HepG2 (cell line): Measurements from ENCODE around the gene HDLBP. TPM values are rescaled to one million over a fixed set of nuclear protein-coding genes. Genes with fewer than 3 reads are reported as not detected.

Experiments
- ATAC-seq: fragments of 200-7000 bp; cut with Tn5 transposase; 3 replicates; pipeline ENCODE4 v1.9.1; 2020; ENCODE audit warnings: mild to moderate bottlenecking, moderate library complexity
- BruUV-seq: library from RNA; stranded (reverse); fragments of 400-500 nt; replicated peaks from 2 replicates; lab custom pipeline; 2021; lab: Mats Ljungman, UMichigan
- CTCF ChIA-PET: fragments of 300-600 bp; formaldehyde crosslinking; extraction: SDS; loops from one replicate; lab custom pipeline; 2021; ENCODE audit warnings: low total read pairs, inconsistent platforms, low intra/inter-chr PET ratio; lab: Yijun Ruan, JAX
- POLR2A ChIA-PET: fragments of 350-600 bp; sonication (Branson Sonifier 250); formaldehyde crosslinking; loops from one replicate; lab custom pipeline; 2020; ENCODE audit warnings: antibody characterized with exemption, inconsistent platforms; lab: Yijun Ruan, JAX
- DNase-seq: peaks from one replicate; pipeline ENCODE4 v3.0.0-alpha.2; 2015; ENCODE audit warnings: low spot score
- FAIRE-seq: peaks from 3 replicates; lab custom pipeline; 2011; peaks lifted over from hg19 to GRCh38; lab: Jason Lieb, UNC
- H2AFZ ChIP-seq: one replicate; pipeline ENCODE4 v1.6.1; 2011; ENCODE audit warnings: low read length, inconsistent platforms
- H3K27ac ChIP-seq: fragments of 300-600 bp; 3 replicates; pipeline ENCODE4 v1.8.0; 2011; ENCODE audit warnings: mixed run types, mild to moderate bottlenecking, mixed read lengths, low read length, inconsistent platforms; ENCODE audit not compliant: insufficient read depth; ENCODE audit errors: extremely low read length
- H3K27me3 ChIP-seq, 2 experiments: fragments of 200-600 bp in 1 of 2; 2 replicates in 1 of 2; 3 replicates in 1 of 2; pipeline versions ENCODE4 v1.6.0 to v1.8.0; 2011; ENCODE audit warnings: low read length in 2 of 2, mild to moderate bottlenecking in 2 of 2, moderate library complexity in 2 of 2, inconsistent platforms in 1 of 2; ENCODE audit not compliant: insufficient read depth in 2 of 2, control insufficient read depth in 1 of 2
- H3K36me3 ChIP-seq, 2 experiments: fragments of 200-600 bp in 1 of 2; replicated peaks in 1 of 2; 2 replicates in 1 of 2; 3 replicates in 1 of 2; pipeline versions ENCODE4 v1.5.1 to v1.8.0; 2011; ENCODE audit warnings: low read length in 2 of 2, inconsistent platforms in 1 of 2; ENCODE audit not compliant: insufficient read depth in 2 of 2, control insufficient read depth in 1 of 2
- H3K4me1 ChIP-seq: 2 replicates; pipeline ENCODE4 v1.5.1; 2012; ENCODE audit warnings: low read length, inconsistent platforms; ENCODE audit not compliant: insufficient read depth
- H3K4me2 ChIP-seq: 2 replicates; pipeline ENCODE4 v1.6.0; 2011; ENCODE audit warnings: low read depth, low read length, inconsistent platforms
- H3K4me3 ChIP-seq, 3 experiments: fragments of 200-600 bp in 1 of 3; sonication (generic), shearing (Covaris generic) in 1 of 3; replicated peaks in 1 of 3; 2 replicates each; pipeline ENCODE4 v1.5.1; 2011 to 2016; ENCODE audit warnings: low read length in 3 of 3, inconsistent platforms in 2 of 3, low read depth in 2 of 3, mild to moderate bottlenecking in 2 of 3, control low read depth in 1 of 3, mixed read lengths in 1 of 3; ENCODE audit not compliant: insufficient read depth in 1 of 3
- H3K79me2 ChIP-seq: one replicate; pipeline ENCODE4 v1.6.1; 2011; ENCODE audit warnings: low read length, inconsistent platforms; ENCODE audit not compliant: insufficient read depth
- H3K9ac ChIP-seq: 2 replicates; pipeline ENCODE4 v1.6.0; 2011; ENCODE audit warnings: mild to moderate bottlenecking, low read depth, low read length, inconsistent platforms; ENCODE audit not compliant: insufficient read depth
- H3K9me3 ChIP-seq: 2 replicates; pipeline ENCODE4 v1.5.1; 2012; ENCODE audit warnings: mild to moderate bottlenecking, low read length
- H4K20me1 ChIP-seq: 2 replicates; pipeline ENCODE4 v1.6.0; 2011; ENCODE audit warnings: inconsistent platforms, mild to moderate bottlenecking, low read length, moderate library complexity; ENCODE audit not compliant: insufficient read depth
- BATF2 ChIP-seq: sonication (generic); formaldehyde crosslinking; IDR thresholded peaks from 2 replicates; pipeline ENCODE4 v1.8.0; 2022; ENCODE audit warnings: mild to moderate bottlenecking, missing genetic modification reagents, moderate library complexity
- BRCA1 ChIP-seq: sonication (generic); formaldehyde crosslinking; IDR thresholded peaks from 2 replicates; pipeline ENCODE4 v1.4.0; 2020; ENCODE audit warnings: missing genetic modification reagents
- BRF2 ChIP-seq: sonication (generic); formaldehyde crosslinking; IDR thresholded peaks from 2 replicates; pipeline ENCODE4 v1.8.1; 2022; ENCODE audit warnings: mild to moderate bottlenecking, missing genetic modification reagents
- DMAP1 ChIP-seq: IDR thresholded peaks from 2 replicates; pipeline ENCODE4 v1.6.1; 2016
- IKZF4 ChIP-seq: sonication (generic); formaldehyde crosslinking; IDR thresholded peaks from 2 replicates; pipeline ENCODE4 v1.5.1; 2020; ENCODE audit warnings: borderline replicate concordance, mild to moderate bottlenecking, low read depth, missing genetic modification reagents; ENCODE audit errors: not compliant biosample characterization
- NONO ChIP-seq, 2 experiments: fragments of 450-650 bp in 1 of 2; sonication (generic) in 1 of 2; formaldehyde crosslinking in 1 of 2; IDR thresholded peaks in 1 of 2; conservative IDR thresholded peaks in 1 of 2; 2 replicates each; pipeline versions ENCODE4 v1.6.1 to v1.8.0; 2017 to 2022; ENCODE audit warnings: mild to moderate bottlenecking in 1 of 2, missing genetic modification reagents in 1 of 2, moderate library complexity in 1 of 2
- POLR2A ChIP-seq, 2 experiments: IDR thresholded peaks; 2 replicates each; pipeline ENCODE4 v1.6.1; 2011; ENCODE audit warnings: low read depth in 2 of 2, low read length in 2 of 2, mild to moderate bottlenecking in 1 of 2, moderate library complexity in 1 of 2; ENCODE audit not compliant: insufficient read depth in 1 of 2
- POLR2AphosphoS2 ChIP-seq: IDR thresholded peaks from 2 replicates; pipeline ENCODE4 v1.6.1; 2011; ENCODE audit warnings: low read depth, low read length, improper control_type of control experiment
- POLR2G ChIP-seq: fragments of 200-400 bp; formaldehyde crosslinking; IDR thresholded peaks from 2 replicates; pipeline ENCODE4 v1.6.1; 2018; ENCODE audit warnings: mild to moderate bottlenecking, low read depth, low read length, moderate library complexity
- RBM22 ChIP-seq: fragments of 200-400 bp; formaldehyde crosslinking; optimal IDR thresholded peaks from 2 replicates; pipeline ENCODE3; 2017; ENCODE audit warnings: mild to moderate bottlenecking, low read length, moderate library complexity
- SSRP1 ChIP-seq: IDR thresholded peaks from 2 replicates; pipeline ENCODE4 v1.6.1; 2016; ENCODE audit warnings: control low read depth
- TARDBP ChIP-seq: sonication (generic); formaldehyde crosslinking; IDR thresholded peaks from 2 replicates; pipeline ENCODE4 v1.8.0; 2022; ENCODE audit warnings: mild to moderate bottlenecking, missing genetic modification reagents
- ZBTB44 ChIP-seq: sonication (generic); formaldehyde crosslinking; IDR thresholded peaks from 2 replicates; pipeline ENCODE4 v1.4.0; 2020; ENCODE audit warnings: missing genetic modification reagents
- ZNF326 ChIP-seq: sonication (generic); formaldehyde crosslinking; IDR thresholded peaks from 2 replicates; pipeline ENCODE4 v1.4.0; 2020; ENCODE audit warnings: missing genetic modification reagents, borderline replicate concordance
- WGBS: methylation state at CpG from one replicate; pipeline ENCODE4 v1.1.6; 2017; ENCODE audit warnings: low lambda C conversion rate; 5-methylcytosine and 5-hydroxymethylcytosine counted together
- in situ Hi-C: cut with HindIII; loops from 2 replicates; pipeline ENCODE4 v1.10.0; 2017; ENCODE audit warnings: low pct_unique_long_range_greater_than_20kb; ENCODE audit not compliant: extremely low pct_ligation_motif_present
- intact Hi-C: fragments of 100-400 bp; cut with micrococcal nuclease; formaldehyde crosslinking; loops from one replicate; pipeline ENCODE4 v1.10.0; 2022; ENCODE audit not compliant: unreplicated experiment
- polyA plus RNA-seq, 8 experiments: library from polyadenylated mRNA; depleted of rRNA in 3 of 8; stranded (reverse) in 7 of 8; unstranded in 1 of 8; fragments of >200 nt; fragmentation: Illumina TruSeq in 4 of 8; extraction: Trizol in 4 of 8; gene quantifications; 2 replicates each; pipeline versions ENCODE4 v1.2.1 to v1.2.3, GENCODE V29; 2011 to 2016; ENCODE audit warnings: low read depth in 4 of 8, missing spikeins in 1 of 8, mixed read lengths in 1 of 8; ENCODE audit not compliant: insufficient read depth in 1 of 8
- total RNA-seq, 5 experiments: library from RNA; depleted of rRNA; stranded (reverse); fragments of >200 nt; fragmentation: Illumina TruSeq; extraction: Trizol; gene quantifications; 2 replicates each; pipeline ENCODE4 v1.2.3, GENCODE V29; 2016; ENCODE audit warnings: low read depth in 1 of 5
- TF ChIP-seq, protein P1 (sequence below): sonication (generic); formaldehyde crosslinking; conservative IDR thresholded peaks from 2 replicates; pipeline ENCODE4 v1.4.0; 2020; ENCODE audit warnings: missing genetic modification reagents

Gene HDLBP
- total and polyA plus RNA-seq, 2 of the 13 experiments (the other 11 are each of a cell fraction or from before 2014, with no cell fraction given): 464 to 707 TPM

DNA sequence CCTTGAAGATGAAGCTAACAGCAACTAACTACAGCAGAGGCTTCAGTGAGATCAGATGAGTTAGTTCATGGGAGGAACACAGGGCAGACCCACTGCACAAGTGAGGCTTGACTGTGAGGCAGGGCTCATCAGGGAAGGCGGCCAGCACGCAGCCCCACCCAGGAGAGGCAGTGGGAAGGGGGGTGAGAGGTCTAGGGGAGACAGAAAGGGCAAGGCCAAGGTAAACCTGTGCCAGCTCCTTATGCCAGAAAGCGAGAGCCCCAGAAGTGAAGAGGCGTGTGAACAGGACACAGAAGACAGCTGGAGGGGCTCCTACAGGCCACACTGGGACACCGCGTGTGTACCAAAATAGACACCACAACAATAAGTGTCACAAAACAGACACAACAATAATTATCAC, 78.4 kb downstream of the HDLBP start:
- no TSS peak for BruUV-seq
- TF ChIP-seq RBM22 (peak; percentile 96), IKZF4 (CRISPR knock-in tag) (no peak), NONO (IDR thresholded peaks at IDR 0.05) (no peak), NONO (CRISPR knock-in tag; conservative IDR thresholded peaks at IDR 0.05) (0 out of 2 replicates have a peak, but pooled peaks have one; percentile 9), BATF2 (CRISPR knock-in tag) (0 out of 2 replicates have a peak, but pooled peaks have one; percentile 29), POLR2A (IDR thresholded peaks at IDR 0.05; ENCODE audit: insufficient read depth in 1 of 2, low read depth in 2 of 2, low read length in 2 of 2) (peak in 1 of 2 experiments; percentile 42; a peak in 2 of 4 replicates), BRCA1 (CRISPR knock-in tag) (no peak), DMAP1 (CRISPR knock-in tag) (no peak), ZNF326 (CRISPR knock-in tag) (no peak), POLR2AphosphoS2 (peak; percentile 85; the same call in 1 of the 2 replicates), TARDBP (CRISPR knock-in tag) (no peak), POLR2G (peak; percentile 22; the same call in 1 of the 2 replicates), ZBTB44 (CRISPR knock-in tag) (no peak), BRF2 (CRISPR knock-in tag) (no peak), SSRP1 (no peak; the same call in 1 of the 2 replicates)
- TF ChIP-seq, protein P1, sequence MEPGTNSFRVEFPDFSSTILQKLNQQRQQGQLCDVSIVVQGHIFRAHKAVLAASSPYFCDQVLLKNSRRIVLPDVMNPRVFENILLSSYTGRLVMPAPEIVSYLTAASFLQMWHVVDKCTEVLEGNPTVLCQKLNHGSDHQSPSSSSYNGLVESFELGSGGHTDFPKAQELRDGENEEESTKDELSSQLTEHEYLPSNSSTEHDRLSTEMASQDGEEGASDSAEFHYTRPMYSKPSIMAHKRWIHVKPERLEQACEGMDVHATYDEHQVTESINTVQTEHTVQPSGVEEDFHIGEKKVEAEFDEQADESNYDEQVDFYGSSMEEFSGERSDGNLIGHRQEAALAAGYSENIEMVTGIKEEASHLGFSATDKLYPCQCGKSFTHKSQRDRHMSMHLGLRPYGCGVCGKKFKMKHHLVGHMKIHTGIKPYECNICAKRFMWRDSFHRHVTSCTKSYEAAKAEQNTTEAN (CRISPR knock-in tag): no peak
- TF ChIP-seq, all 625 proteins: peak for 6
- Histone ChIP-seq H3K9ac (no peak overlapping the region), H3K79me2 (peaks cover 12% of the 10 kb centered on the region), H2AFZ (no peak overlapping the region), H3K4me1 (no peaks in the 10 kb centered on the region), H4K20me1 (peaks cover 45% of the 10 kb centered on the region; the same call in 1 of the 2 replicates), H3K4me3 (no peak overlapping the region), H3K9me3 (no peaks in the 10 kb centered on the region), H3K27ac (no peak overlapping the region), H3K4me2 (no peak overlapping the region), H3K27me3 (no peaks in the 10 kb centered on the region), H3K36me3 (peaks cover 80 to 98% of the 10 kb centered on the region in 2 experiments)
- in situ Hi-C loops (no loop called here), intact Hi-C loops (no loop called here)
- ATAC-seq: no peak
- no peak for DNase-seq
- FAIRE-seq: no peak
- ChIA-PET POLR2A (no interaction called here), CTCF (no interaction called here)
- 99% methylated on average over 6 of the region's 6 CpGs for WGBS
